Right atrium auricular region (tissue), 2 donors: ENCODE results near the gene F13A1. TPM values are rescaled to one million over a fixed set of nuclear protein-coding genes. Genes with fewer than 3 reads are reported as not detected.
A peak's percentile ranks its signal among the peaks of the same experiment; 100 is the strongest.
"Not testable (repeated sequence)": the region's sequence is repeated elsewhere in the genome, so short reads cannot be mapped to it uniquely, and the experiment has no call there.

Experiments used
- DNase-seq: peaks from one replicate; pipeline ENCODE4 v3.0.0-alpha.2; 2019; ENCODE audit warnings: low spot score
- H3K27ac ChIP-seq, 2 donors: fragments of 200-600 bp; sonication (generic); 1 replicate in 1 of 2; 2 replicates in 1 of 2; pipeline ENCODE4 v1.5.1; 2016 to 2019
- H3K27me3 ChIP-seq, 2 donors: fragments of 200-600 bp; sonication (generic); one replicate each; pipeline versions ENCODE4 v1.5.1 to v1.6.0; 2017 to 2019
- H3K36me3 ChIP-seq: fragments of 200-600 bp; sonication (generic); one replicate; pipeline ENCODE4 v1.5.1; 2016
- H3K4me1 ChIP-seq, 2 donors: fragments of 200-600 bp; sonication (generic); one replicate each; pipeline versions ENCODE4 v1.5.1 to v1.6.0; 2017 to 2019
- H3K4me3 ChIP-seq, 2 donors: fragments of 200-600 bp; sonication (generic); 1 replicate in 1 of 2; 2 replicates in 1 of 2; pipeline ENCODE4 v1.5.1; 2017 to 2019; ENCODE audit warnings: mild to moderate bottlenecking in 1 of 2, moderate library complexity in 1 of 2
- H3K9me3 ChIP-seq, 2 donors: fragments of 200-600 bp; sonication (generic); one replicate each; pipeline ENCODE4 v1.5.1; 2019
- total RNA-seq, 2 donors: library from RNA; depleted of rRNA; stranded (reverse); fragments of >200 nt; gene quantifications; one replicate each; pipeline ENCODE4 v1.1.0, GENCODE V29; 2016
- TF ChIP-seq, protein P1 (sequence below), 2 donors: fragments of 200-600 bp; sonication (generic); IDR thresholded peaks; one replicate each; pipeline ENCODE4 v1.5.1; 2019; ENCODE audit warnings: antibody characterized with exemption in 2 of 2

Gene F13A1
- total RNA-seq, 2 donors from 2014 or later, result 30.4 to 33.2 TPM

DNA sequence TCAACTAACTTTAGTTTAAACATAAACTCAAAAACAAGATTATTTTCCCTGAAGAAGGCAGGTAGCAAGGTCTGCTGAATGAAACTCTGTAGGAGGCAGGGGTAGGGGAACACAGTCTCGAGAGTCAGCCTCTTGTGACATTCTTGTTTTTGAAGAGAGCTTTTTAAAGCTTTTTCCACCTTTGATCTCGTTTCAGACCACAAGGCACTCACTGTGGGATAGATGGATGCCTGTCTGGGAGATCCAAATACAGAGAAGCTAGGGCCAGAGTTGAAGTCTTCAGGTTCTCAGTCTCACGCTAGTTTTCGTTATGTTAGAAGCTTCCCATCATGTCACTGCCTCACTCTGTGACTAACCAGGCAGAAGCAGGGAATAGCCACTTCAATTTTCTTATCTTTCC is 14.9 kb downstream of the F13A1 start:
- no peak for DNase-seq
- TF ChIP-seq, protein P1, sequence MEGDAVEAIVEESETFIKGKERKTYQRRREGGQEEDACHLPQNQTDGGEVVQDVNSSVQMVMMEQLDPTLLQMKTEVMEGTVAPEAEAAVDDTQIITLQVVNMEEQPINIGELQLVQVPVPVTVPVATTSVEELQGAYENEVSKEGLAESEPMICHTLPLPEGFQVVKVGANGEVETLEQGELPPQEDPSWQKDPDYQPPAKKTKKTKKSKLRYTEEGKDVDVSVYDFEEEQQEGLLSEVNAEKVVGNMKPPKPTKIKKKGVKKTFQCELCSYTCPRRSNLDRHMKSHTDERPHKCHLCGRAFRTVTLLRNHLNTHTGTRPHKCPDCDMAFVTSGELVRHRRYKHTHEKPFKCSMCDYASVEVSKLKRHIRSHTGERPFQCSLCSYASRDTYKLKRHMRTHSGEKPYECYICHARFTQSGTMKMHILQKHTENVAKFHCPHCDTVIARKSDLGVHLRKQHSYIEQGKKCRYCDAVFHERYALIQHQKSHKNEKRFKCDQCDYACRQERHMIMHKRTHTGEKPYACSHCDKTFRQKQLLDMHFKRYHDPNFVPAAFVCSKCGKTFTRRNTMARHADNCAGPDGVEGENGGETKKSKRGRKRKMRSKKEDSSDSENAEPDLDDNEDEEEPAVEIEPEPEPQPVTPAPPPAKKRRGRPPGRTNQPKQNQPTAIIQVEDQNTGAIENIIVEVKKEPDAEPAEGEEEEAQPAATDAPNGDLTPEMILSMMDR (IDR thresholded peaks at IDR 0.05), result no peak
- Histone ChIP-seq H3K36me3 (no peaks in the 10 kb centered on the region), H3K27ac (no peak overlapping the region), H3K9me3 (no peaks in the 10 kb centered on the region), H3K4me1 (no peaks in the 10 kb centered on the region), H3K4me3 (no peak overlapping the region), H3K27me3 (no peaks in the 10 kb centered on the region)

DNA sequence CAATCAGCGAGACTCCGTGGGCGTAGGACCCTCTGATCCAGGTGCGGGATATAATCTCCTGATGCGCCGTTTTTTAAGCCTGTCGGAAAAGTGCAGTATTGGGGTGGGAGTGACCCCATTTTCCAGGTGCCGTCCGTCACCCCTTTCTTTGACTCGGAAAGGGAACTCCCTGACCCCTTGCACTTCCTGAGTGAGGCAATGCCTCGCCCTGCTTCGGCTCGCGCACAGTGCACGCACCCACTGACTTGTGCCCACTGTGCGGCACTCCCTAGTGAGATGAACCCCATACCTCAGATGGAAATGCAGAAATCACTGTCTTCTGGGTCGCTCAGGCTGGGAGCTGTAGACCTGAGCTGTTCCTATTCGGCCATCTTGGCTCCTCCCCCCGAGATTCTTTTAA is 20.1 kb downstream of the F13A1 start:
- not testable (repeated sequence) for H3K27me3 ChIP-seq, H3K36me3 ChIP-seq, H3K9me3 ChIP-seq, DNase-seq, H3K4me3 ChIP-seq, H3K27ac ChIP-seq, H3K4me1 ChIP-seq

DNA sequence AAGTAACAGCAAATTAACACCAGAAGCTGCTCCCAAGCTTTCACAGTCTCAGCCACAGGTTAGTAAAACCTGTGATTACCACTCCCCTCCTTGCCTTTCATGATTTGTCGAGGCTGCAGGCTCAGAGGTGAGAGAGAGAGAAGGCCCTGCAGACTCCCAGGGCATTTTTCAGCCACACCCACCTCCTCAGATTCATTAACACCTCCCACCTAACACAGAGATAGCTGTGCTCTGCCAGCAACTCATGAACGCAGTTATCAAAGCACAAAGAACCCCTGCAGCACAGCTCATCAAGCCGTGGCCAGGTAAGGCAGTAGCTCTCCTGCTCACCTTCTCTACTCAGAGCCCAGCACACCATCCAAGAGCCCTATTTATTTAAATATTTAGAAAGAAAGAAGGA is 27.1 kb downstream of the F13A1 start:
- Histone ChIP-seq H3K9me3 (no peaks in the 10 kb centered on the region), H3K4me3 (no peak overlapping the region), H3K27me3 (no peaks in the 10 kb centered on the region), H3K4me1 (no peaks in the 10 kb centered on the region), H3K36me3 (no peaks in the 10 kb centered on the region), H3K27ac (no peak overlapping the region)
- TF ChIP-seq, protein P1 (IDR thresholded peaks at IDR 0.05), result no peak
- DNase-seq, result no peak

DNA sequence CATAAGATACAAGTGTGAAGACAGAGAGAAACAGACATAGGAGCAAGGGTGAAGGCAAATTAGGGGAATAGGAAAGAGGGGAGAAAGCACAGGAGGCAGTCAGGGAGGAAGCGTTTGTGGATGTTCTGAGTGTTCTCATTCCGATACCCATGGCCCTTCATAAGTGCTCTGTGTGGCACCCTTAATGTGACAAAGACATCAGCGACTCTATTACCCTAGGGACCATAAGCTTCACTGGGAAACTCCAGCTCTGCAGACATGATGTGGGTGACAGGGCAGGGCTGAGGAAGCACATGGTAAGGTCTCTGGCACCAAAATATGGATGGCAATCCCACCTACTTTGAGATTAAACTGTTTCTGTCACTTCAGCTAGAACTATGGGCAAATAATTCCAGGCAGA is 33.0 kb downstream of the F13A1 start:
- TF ChIP-seq, protein P1 (IDR thresholded peaks at IDR 0.05), result no peak
- Histone ChIP-seq H3K27me3 (no peaks in the 10 kb centered on the region), H3K9me3 (no peaks in the 10 kb centered on the region), H3K4me1 (no peaks in the 10 kb centered on the region), H3K27ac (no peak overlapping the region), H3K4me3 (no peak overlapping the region), H3K36me3 (no peaks in the 10 kb centered on the region)
- DNase-seq, result no peak

DNA sequence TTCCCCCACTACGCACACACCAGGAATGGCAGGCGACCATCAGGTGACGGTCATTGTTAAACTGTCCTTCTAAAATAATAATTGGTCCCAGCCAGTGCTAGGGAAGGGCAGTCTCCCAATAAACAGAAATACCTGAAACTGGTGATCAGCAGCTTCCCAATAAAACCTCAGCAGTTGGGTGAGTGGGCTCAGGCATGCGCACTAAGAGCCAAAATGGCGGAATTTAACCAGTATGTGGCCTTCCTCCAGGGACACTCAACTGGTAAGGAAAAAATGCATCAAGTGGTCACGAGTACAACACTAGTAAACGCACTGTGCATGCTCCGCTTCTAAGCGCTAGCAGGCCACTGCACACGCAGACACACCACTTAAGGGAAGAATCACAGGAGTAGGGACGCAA is 34.8 kb downstream of the F13A1 start:
- H3K36me3 ChIP-seq, result no peaks in the 10 kb centered on the region
- TF ChIP-seq, protein P1 (IDR thresholded peaks at IDR 0.05), result no peak
- no peak overlapping the region for H3K27ac ChIP-seq
- DNase-seq, result no peak
- no peaks in the 10 kb centered on the region for H3K9me3 ChIP-seq
- H3K4me1 ChIP-seq, result no peaks in the 10 kb centered on the region
- no peak overlapping the region for H3K4me3 ChIP-seq
- no peaks in the 10 kb centered on the region for H3K27me3 ChIP-seq

DNA sequence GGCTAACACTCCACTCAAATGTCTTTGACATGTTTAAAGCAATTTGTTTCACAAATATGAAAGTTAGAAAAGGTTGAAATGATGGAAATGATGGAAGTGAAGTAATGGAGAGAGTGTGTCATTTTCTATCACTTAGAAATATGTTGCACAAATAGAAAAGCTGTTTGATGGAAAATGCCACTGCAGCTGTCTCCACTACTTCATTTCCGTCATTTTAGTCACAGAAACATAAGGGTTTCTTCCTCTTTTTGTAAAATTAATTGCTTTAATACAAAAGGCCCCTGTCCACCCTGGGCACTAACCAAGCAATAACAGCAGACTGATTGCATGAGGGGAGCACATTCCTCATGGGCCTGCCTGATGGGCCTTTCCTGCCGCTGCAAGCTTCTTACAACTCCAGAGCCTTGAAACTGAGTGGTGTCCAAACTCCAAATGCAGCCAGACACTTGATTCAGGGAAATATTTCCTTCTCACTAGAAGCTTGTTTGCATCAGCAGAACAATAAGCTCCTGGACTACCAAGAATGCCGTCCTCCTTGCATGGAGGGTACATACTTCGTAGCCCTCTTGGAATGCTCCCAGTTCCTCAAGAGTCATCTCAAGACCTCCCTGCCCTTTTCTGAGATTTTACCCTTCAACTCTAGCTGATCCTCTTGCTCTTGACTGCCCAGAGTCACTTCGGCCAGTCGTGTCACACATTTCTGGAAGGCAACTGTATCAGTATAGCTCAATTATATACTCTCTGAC is 36.1 kb downstream of the F13A1 start:
- Histone ChIP-seq H3K27ac (peak overlapping the region in 1 of 2 donors; percentile 13), H3K4me3 (no peak overlapping the region), H3K27me3 (no peaks in the 10 kb centered on the region), H3K36me3 (no peaks in the 10 kb centered on the region), H3K9me3 (no peaks in the 10 kb centered on the region), H3K4me1 (no peaks in the 10 kb centered on the region)
- TF ChIP-seq, protein P1 (IDR thresholded peaks at IDR 0.05), result no peak
- no peak for DNase-seq
